GM21737 (cell line): Measurements from ENCODE around the gene BICD2.

ENCODE experiments used
- ATAC-seq: cut with Tn5 transposase; IDR thresholded peaks from one replicate; pipeline ENCODE4 v1.9.1; 2021; ENCODE audit warnings: mild to moderate bottlenecking, moderate library complexity; ENCODE audit not compliant: unreplicated experiment

Gene BICD2

GRCh38 chr9:92728831-92729734 is 35.5 kb downstream of the BICD2 start:
- ATAC-seq: peak; percentile 69

DNA sequence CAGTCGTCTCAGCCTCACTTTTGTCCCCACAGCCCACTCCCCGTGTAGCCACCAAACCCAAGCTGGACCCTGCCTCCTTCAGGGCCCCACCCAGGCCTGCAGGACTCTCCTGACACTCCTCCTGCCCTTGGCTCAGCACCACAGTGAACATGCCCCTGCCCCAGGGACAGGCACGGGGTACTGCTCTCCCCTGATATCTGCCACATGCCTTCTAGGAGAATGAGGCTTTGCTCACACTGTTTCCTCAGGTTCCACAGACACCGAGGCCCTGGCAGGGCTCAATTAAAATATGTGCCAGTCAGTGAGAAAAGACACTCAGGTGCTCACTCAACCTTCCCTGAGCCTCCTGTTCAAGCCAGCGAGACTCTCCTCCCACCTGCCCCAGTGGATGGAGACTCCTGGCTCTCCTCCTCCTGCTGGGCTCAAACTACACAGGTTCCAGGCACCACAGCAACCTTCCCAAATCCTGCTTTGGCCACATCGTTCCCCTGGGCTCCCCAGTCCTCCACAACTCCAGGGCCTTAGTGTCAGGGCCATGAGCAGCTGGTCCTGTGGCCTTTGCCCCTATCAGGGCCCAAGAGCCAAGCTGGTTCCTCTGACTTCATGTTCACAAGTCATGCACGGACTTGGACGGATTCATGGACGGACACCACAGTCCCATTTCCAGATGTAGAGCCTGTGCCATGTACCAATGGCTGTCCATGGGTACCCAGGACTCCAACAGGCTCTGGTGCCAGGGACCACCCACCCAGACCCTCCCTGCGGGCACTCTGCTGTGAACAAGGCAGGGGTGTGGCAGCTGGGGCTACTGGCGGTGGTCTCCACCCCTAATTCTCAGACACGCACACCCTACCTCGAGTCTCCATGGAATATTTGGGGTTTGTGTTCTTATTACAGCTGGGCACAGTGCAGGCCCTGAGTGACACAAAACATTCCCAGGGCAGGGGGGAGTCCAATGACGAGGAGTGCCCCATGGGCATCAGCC is 36.6 kb downstream of the BICD2 start:
- no peak for ATAC-seq

DNA sequence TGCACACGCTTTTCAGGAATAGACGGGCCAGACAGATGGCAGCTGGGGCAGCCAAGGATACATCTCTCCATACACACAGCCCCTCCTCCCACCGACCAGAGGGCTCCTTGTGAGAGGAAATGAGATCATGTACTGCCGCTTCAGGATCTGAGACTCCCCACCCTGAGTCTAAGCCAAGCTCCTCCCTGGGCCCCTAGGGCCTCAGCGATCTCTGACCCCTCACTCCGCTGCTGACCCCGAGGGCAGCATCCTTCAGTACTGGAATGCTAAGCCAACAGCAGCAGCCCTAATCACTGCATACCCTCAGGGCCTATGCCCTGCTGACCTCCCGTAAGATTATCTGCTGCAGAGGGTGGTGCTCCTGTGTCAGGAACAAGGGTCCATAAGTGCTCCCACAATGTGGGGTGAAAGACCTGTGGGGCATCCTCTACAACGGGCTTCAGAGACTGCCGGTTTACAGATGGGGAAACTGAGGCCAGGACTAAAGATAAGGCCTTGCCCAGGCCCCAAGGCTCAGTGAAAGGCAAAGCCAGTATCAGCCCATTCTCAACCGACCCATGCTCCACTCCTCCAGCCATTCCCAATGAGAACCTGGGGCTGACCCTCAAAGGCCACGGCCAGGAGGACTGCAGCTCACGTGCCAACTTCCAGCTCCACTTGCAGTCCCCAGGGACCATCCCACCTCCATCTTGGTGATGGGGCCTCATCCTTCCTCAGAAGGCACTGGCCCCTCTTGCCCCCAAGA is 37.5 kb downstream of the BICD2 start:
- no peak for ATAC-seq

DNA sequence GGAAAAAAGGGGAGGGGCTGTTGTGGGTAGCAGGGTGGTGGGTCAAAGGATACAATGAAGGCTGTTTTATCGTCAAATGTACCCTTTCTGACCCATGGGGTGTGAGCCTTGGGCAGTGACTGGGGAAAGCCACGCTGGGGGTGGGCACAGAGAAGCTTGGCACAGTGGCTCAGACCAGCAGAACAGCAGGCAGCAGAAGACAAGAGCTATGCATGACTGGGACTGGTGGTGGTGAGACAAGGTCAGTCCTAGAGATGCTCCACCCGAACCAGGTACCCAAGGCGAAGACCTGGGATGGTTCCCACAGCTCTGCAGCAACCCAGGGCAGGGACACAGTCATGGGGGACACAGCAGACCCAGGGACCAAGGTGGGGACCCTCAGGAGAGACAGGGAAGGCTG is 38.3 kb downstream of the BICD2 start:
- ATAC-seq: no peak

GRCh38 chr9:92725766-92726165 is 38.9 kb downstream of the BICD2 start:
- ATAC-seq: no peak

DNA sequence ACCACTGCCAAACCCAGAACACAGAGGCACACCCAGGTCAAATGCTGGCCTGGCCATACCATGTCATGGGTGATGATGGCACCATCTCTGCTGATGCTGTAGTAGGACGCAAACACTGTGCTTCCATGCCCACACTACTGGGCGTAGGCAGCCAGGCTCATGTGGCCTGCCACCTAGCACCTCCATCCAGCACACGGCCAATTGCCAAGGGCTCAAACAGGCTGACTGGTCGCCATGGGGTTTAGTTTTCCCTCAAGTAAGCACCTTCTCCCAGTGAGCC is 39.4 kb downstream of the BICD2 start:
- no peak for ATAC-seq

- ATAC-seq: no peak
Measured at GRCh38 chr9:92724528-92725265, 39.9 kb downstream of the BICD2 start.

- ATAC-seq: no peak
Measured at GRCh38 chr9:92723801-92724323, 40.8 kb downstream of the BICD2 start.

- ATAC-seq: no peak
Measured at GRCh38 chr9:92723299-92723625, 41.4 kb downstream of the BICD2 start.

DNA sequence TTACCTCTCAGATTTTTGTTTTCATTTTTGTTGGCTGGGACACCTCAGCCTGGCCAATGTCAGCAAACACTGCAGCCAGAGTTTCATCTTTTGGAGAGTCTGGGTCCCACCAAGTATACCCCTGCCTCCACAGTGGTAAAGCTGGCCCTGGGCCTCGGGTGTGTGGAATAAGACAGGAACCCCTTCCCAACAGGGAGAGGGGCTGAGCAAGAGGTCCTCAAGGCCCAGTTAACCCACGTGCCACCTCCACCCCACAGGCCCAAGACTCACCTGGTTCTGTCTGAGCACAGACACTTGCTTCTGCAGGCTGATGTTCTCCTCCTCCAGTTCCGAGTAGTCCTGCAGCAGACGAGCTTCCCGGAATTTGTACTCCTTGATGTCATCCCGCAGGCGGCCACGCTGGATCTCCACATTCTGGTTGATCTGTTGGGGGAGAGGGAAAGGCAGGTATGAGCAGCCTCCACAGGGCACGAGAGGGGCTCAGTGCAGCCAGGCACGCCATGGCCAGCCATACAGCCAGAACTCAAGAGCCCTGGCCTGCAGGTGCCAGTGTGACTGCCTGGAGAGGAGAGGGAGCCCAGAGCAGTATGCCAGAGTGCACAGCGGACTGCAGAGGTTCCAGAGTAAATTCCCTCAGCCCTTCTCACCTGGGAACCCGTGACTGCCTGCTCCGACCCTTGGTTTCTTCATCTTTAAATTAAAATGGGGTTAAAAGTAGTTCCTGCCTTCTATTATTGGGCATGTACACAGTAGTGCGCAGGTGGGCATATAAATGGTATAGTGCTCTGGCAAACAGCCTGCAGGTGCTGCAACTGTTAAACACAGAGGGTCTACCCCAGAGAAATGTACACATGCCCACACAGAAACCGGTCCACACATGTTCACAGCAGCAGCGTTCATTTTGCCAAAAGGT is 42.0 kb downstream of the BICD2 start:
- no peak for ATAC-seq

DNA sequence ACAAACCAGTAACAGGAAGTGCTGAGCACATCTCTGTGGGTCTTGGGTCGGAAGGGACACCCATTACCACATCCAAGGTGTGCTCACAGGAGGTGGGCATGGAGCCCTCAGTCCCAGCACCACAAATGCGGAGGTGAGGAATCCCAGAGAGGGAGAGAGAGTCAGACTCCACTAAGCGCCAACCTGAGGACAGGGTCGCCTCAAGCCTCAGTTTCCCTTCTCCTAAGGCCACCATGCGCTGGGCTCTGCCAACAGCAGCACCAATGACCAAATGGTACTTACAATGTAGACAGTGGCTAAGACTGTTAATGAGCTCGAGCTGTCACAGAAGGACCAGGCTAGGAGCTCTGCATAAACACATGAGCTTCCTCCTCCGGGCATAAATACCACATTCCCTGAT is 43.1 kb downstream of the BICD2 start:
- no peak for ATAC-seq

GRCh38 chr9:92720807-92721535 is 43.7 kb downstream of the BICD2 start:
- ATAC-seq: no peak

DNA sequence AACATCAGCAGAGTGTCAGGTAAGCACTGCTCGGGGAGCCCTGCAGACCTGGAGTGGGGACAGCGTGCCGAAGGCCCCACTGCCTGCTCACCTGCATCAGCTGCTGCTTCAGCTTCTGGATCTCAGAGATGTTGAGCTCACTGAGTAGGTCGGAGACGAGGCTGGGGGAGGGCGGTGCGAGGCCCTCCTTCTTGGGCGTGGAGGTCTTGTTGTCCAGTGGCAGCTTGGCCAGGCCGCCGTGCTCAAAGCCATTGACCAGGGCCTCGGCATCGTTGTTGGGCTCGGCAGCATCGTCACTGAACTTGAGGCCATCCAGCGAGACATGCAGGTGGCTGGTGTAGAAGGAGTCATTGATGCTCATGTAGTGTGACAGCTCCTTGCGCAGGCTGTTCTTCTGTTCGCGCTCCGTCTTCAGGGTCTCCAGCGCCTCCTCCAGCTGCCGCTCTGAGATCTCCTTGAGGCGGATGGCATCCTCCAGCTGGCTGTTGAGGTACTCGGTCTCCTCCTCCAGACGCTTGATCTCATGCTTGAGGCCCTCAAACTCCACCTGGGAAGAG is 44.3 kb downstream of the BICD2 start:
- no peak for ATAC-seq

DNA sequence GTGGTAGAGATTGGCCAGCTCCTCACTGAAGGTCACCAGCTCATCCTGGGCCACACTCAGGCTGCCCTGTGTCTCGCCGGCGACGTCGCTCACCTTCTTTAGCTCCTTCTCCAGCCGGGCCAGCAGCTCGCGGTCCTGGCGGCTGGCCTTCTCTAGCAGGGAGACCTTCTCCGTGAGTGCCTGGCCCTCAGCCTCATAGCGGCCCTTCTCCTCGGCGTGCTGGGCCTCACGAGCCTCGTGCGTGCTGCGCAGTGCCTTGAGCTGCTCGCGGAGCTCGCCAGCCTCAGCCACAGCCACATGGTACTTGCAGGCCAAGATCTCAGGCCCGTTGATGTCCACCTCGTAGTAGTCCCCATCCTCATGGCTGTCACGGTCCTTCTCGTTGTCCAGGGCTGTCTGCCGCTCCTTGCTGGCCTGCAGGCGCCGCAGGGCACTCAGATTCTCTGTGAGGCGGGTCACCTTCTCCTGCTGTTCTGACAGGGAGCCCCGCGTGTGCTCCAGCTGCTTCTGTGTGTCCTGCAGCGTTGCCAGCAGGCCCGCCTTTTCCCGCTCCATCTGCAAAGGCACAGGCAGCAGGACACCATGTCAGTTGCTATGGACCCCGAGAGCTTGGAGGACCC is 45.5 kb downstream of the BICD2 start:
- no peak for ATAC-seq

DNA sequence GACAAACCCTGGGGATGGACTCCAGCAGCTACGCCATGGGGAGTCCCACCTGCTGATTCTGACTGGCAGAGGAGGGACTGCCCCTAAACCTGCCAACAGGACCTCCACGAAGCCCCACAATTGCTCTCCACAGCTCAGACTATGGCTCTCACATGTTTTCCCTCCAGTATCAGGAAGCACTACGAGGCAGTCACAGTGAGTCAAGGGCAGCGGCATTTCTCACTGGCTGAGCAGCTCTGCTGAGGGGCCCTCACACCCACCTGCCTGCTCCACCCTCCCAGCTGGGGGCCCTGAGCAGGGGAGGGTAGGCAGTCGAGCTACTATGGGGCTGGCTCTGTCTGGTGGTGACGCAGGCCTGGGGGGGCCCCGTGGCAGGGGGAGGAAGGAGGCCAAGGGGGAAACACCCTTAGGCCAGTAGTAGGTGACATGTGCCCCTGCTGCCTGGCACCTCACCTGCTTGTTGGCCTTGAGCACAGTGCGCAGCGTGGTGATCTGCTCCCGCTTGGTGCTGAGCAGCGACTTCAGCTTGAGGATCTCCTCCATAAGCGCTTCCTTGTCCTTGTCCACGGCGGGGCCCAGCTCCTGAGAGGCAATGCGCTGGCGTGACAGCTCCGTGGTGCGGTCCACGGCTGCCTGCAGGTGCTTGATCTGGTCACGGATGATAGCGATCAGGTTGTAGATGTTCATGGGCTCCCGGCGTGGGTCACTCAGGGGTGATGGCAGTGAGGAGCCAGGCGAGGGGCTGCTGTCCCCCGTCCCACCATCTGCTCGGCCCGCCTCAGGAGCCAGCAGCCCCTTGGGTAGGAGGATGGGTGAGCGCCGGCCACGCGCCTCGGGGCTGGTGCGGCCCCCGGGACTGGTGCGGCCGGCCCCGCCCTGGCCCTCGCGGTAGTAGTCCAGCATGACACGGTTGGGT is 46.3 kb downstream of the BICD2 start:
- no peak for ATAC-seq

- no peak for ATAC-seq
Measured at GRCh38 chr9:92717201-92718085, 47.2 kb downstream of the BICD2 start.
